Glomerular visceral epithelial cell (primary cell): ENCODE data around the gene ARHGEF18.

Source experiments
- DNase-seq: peaks from one replicate; pipeline ENCODE4 v3.0.0-alpha.2; 2016; ENCODE audit errors: extremely low spot score

Gene ARHGEF18

GRCh38 chr19:7383284-7383683 is 34.5 kb downstream of the ARHGEF18 start:
- DNase-seq: no peak

GRCh38 chr19:7385062-7385461 is 36.3 kb downstream of the ARHGEF18 start:
- DNase-seq: no peak

GRCh38 chr19:7386308-7386707 is 37.6 kb downstream of the ARHGEF18 start:
- DNase-seq: no peak

- no peak for DNase-seq
These were observed 38.0 kb downstream of the ARHGEF18 start for GRCh38 chr19:7386769-7387168.

DNA sequence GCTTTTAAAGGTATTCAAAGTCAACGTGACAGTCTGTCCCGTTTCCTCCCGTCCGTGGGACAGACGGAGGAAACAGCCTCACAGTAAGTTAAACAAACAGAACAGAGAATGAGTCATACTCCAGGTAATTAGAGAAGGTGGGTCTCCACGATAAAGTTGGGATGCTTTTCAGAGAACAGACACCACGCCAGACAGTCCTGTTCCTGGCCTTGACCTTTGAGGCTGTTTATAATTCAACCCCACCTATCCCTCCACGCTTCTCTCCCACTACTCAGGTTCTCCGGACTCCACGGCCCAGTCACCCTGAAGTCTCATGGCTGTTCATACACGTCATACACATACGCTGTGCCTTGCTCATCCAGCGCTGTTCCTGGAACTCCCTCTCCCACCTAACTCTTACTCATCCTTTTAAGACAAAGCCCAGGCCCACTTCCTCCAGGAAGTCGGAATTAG is 42.5 kb downstream of the ARHGEF18 start:
- peak; percentile 41 for DNase-seq

DNA sequence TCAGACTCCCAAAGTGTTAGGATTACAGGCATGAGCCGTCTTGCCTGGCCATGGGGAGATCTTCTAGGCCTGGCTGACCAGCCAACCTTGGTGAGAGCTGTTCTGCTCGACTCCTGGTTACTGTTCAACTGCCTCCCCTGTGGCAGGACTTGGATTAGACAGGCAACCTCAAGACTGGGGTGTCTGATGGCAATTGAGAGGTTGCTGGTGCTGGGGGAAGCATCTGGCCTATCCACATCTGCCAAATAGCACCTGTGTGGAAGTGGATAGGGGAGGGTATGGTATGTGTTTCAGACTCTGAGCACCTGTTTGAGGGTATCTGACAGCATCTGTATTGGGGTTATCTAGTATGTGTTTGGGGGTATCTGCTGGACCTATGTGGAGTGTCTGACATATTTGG is 44.7 kb downstream of the ARHGEF18 start:
- DNase-seq: no peak

- DNase-seq: no peak
These were observed 45.4 kb downstream of the ARHGEF18 start for GRCh38 chr19:7393939-7394730.

GRCh38 chr19:7394731-7395359 is 46.1 kb downstream of the ARHGEF18 start:
- DNase-seq: peak; percentile 93

DNA sequence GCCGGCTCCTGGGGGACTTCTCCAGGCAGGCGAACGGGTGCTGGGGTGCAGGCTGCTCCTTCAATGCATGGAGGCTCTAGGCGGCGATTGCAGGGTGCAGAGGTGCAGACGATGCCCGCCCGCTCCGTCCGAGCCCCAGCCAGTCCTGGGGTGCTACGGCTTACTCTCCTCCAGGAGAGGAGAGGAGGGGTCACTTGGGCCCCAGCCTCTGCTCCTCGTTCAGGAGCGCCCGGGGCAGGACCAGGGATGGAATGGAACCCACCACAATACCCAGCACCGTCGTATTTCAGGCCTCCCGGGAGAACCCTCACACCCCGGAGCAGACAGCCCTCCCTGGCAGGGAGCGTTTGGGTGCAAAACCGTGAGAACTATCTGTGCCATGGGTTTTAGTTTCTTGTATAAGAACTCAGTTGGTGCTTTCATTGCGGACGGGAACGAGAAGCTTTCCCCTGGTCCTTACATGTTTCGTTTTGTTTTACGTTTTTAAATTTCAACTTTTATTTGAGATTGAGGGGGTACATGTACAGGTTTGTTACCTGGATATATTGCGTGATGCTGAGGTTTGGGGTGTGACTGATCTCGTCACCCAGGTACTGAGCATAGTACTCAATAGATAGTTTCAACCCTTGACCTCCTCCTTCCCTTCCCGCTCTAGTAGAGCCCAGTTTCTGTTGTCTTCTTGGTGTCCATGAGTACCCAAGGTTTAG is 46.8 kb downstream of the ARHGEF18 start:
- peak; percentile 18 for DNase-seq

GRCh38 chr19:7397687-7398086 is 49.0 kb downstream of the ARHGEF18 start:
- peak; percentile 79 for DNase-seq
